Measurements from ENCODE around the gene NRXN2. TPM values are rescaled to one million over a fixed set of nuclear protein-coding genes. Genes with fewer than 3 reads are reported as not detected.

NRXN2 gene
- total and polyA plus RNA-seq, 2 experiments from 2014 or later = 1.1 to 5.6 TPM

GRCh38 chr11:64603411-64604110 is 119.4 kb downstream of the NRXN2 start:
- no peak overlapping the region for H2AFZ ChIP-seq
- in situ Hi-C loops (cut with MboI) = no loop called here
- peaks cover 12% of the 10 kb centered on the region; the same call in 1 of the 2 replicates for H3K27me3 ChIP-seq (replicated peaks; ENCODE audit: insufficient read depth)
- no peaks in the 10 kb centered on the region for H3K9me2 ChIP-seq (ENCODE audit: insufficient read depth)
- no peaks in the 10 kb centered on the region for H3K9me3 ChIP-seq (ENCODE audit: low read depth)
- no peaks in the 10 kb centered on the region for H3F3A ChIP-seq (ENCODE audit: insufficient read depth)
- DNase-seq = no peak
- no peaks in the 10 kb centered on the region for H3K4me1 ChIP-seq (ENCODE audit: insufficient read depth)
- H3K79me2 ChIP-seq (ENCODE audit: insufficient read depth) = no peaks in the 10 kb centered on the region
- no peak overlapping the region for H3K4me3 ChIP-seq
- no peaks in the 10 kb centered on the region for H4K20me1 ChIP-seq (ENCODE audit: insufficient read depth)
- WGBS, 2 experiments (ENCODE audit: low coverage in 1 of 2, low lambda C conversion rate in 2 of 2, missing lambda C conversion rate in 2 of 2) = 55 to 64% methylated on average over 10 of the region's 10 CpGs
- no peaks in the 10 kb centered on the region for H3K36me3 ChIP-seq (ENCODE audit: low read depth)
- TF ChIP-seq EZH2 (IDR thresholded peaks at IDR 0.05; ENCODE audit: insufficient read depth, poor library complexity, severe bottlenecking) (no peak), EZH2phosphoT487 (IDR thresholded peaks at IDR 0.05; ENCODE audit: insufficient read depth, low read depth) (no peak)
- H3K27ac ChIP-seq = no peak overlapping the region
- H3K4me2 ChIP-seq (ENCODE audit: unreplicated experiment) = no peak overlapping the region
- no peak overlapping the region for H3K9ac ChIP-seq

GRCh38 chr11:64602466-64603070 is 120.4 kb downstream of the NRXN2 start:
- Histone ChIP-seq H3K4me3 (no peak overlapping the region), H3K9ac (no peak overlapping the region), H4K20me1 (ENCODE audit: insufficient read depth) (no peaks in the 10 kb centered on the region), H2AFZ (no peak overlapping the region), H3K9me2 (ENCODE audit: insufficient read depth) (no peaks in the 10 kb centered on the region), H3K4me2 (ENCODE audit: unreplicated experiment) (no peak overlapping the region), H3K4me1 (ENCODE audit: insufficient read depth) (no peaks in the 10 kb centered on the region), H3F3A (ENCODE audit: insufficient read depth) (no peaks in the 10 kb centered on the region), H3K79me2 (ENCODE audit: insufficient read depth) (no peaks in the 10 kb centered on the region), H3K27ac (no peak overlapping the region), H3K27me3 (replicated peaks; ENCODE audit: insufficient read depth) (peaks cover 8% of the 10 kb centered on the region; the same call in 1 of the 2 replicates), H3K36me3 (ENCODE audit: low read depth) (no peaks in the 10 kb centered on the region), H3K9me3 (ENCODE audit: low read depth) (no peaks in the 10 kb centered on the region)
- WGBS, 2 experiments (ENCODE audit: low coverage in 1 of 2, low lambda C conversion rate in 2 of 2, missing lambda C conversion rate in 2 of 2) = 52 to 63% methylated on average over 10 of the region's 10 CpGs
- DNase-seq = no peak
- TF ChIP-seq EZH2phosphoT487 (IDR thresholded peaks at IDR 0.05; ENCODE audit: insufficient read depth, low read depth) (no peak), EZH2 (IDR thresholded peaks at IDR 0.05; ENCODE audit: insufficient read depth, poor library complexity, severe bottlenecking) (no peak)
- in situ Hi-C loops (cut with MboI) = no loop called here

- no peak overlapping the region for H2AFZ ChIP-seq
- DNase-seq = no peak
- no peak overlapping the region for H3K4me2 ChIP-seq (ENCODE audit: unreplicated experiment)
- no peak for TF ChIP-seq EZH2phosphoT487 (IDR thresholded peaks at IDR 0.05; ENCODE audit: insufficient read depth, low read depth)
- TF ChIP-seq EZH2 (IDR thresholded peaks at IDR 0.05; ENCODE audit: insufficient read depth, poor library complexity, severe bottlenecking) = no peak
- H3F3A ChIP-seq (ENCODE audit: insufficient read depth) = no peaks in the 10 kb centered on the region
- H3K4me3 ChIP-seq = no peak overlapping the region
- H3K9me3 ChIP-seq (ENCODE audit: low read depth) = no peaks in the 10 kb centered on the region
- peaks cover 8% of the 10 kb centered on the region; the same call in 1 of the 2 replicates for H3K27me3 ChIP-seq (replicated peaks; ENCODE audit: insufficient read depth)
- no peak overlapping the region for H3K27ac ChIP-seq
- H4K20me1 ChIP-seq (ENCODE audit: insufficient read depth) = no peaks in the 10 kb centered on the region
- in situ Hi-C loops (cut with MboI) = no loop called here
- H3K36me3 ChIP-seq (ENCODE audit: low read depth) = no peaks in the 10 kb centered on the region
- WGBS, 2 experiments (ENCODE audit: low coverage in 1 of 2, low lambda C conversion rate in 2 of 2, missing lambda C conversion rate in 2 of 2) = 65 to 77% methylated on average over 7 to 12 of the region's 12 CpGs
- H3K4me1 ChIP-seq (ENCODE audit: insufficient read depth) = no peaks in the 10 kb centered on the region
- no peaks in the 10 kb centered on the region for H3K79me2 ChIP-seq (ENCODE audit: insufficient read depth)
- no peak overlapping the region for H3K9ac ChIP-seq
- no peaks in the 10 kb centered on the region for H3K9me2 ChIP-seq (ENCODE audit: insufficient read depth)
These were observed 121.2 kb downstream of the NRXN2 start for GRCh38 chr11:64601605-64602465.

- Histone ChIP-seq H3K36me3 (ENCODE audit: low read depth) (no peaks in the 10 kb centered on the region), H3K79me2 (ENCODE audit: insufficient read depth) (no peaks in the 10 kb centered on the region), H3K4me2 (ENCODE audit: unreplicated experiment) (no peak overlapping the region), H3F3A (ENCODE audit: insufficient read depth) (no peaks in the 10 kb centered on the region), H3K27me3 (replicated peaks; ENCODE audit: insufficient read depth) (peaks cover 8% of the 10 kb centered on the region; the same call in 1 of the 2 replicates), H3K9ac (no peak overlapping the region), H3K9me3 (ENCODE audit: low read depth) (no peaks in the 10 kb centered on the region), H3K4me3 (no peak overlapping the region), H3K4me1 (ENCODE audit: insufficient read depth) (no peaks in the 10 kb centered on the region), H3K9me2 (ENCODE audit: insufficient read depth) (no peaks in the 10 kb centered on the region), H3K27ac (no peak overlapping the region), H4K20me1 (ENCODE audit: insufficient read depth) (no peaks in the 10 kb centered on the region), H2AFZ (no peak overlapping the region)
- DNase-seq = no peak
- 74 to 78% methylated on average over 18 to 19 of the region's 19 CpGs for WGBS, 2 experiments (ENCODE audit: low coverage in 1 of 2, low lambda C conversion rate in 2 of 2, missing lambda C conversion rate in 2 of 2)
- in situ Hi-C loops (cut with MboI) = no loop called here
- TF ChIP-seq EZH2phosphoT487 (IDR thresholded peaks at IDR 0.05; ENCODE audit: insufficient read depth, low read depth) = no peak
- no peak for TF ChIP-seq EZH2 (IDR thresholded peaks at IDR 0.05; ENCODE audit: insufficient read depth, poor library complexity, severe bottlenecking)
These were observed 122.6 kb downstream of the NRXN2 start for GRCh38 chr11:64600281-64600992.

Data from GM23248 (cell line).